ENCODE results near the gene HDGFL2. TPM values are rescaled to one million over a fixed set of nuclear protein-coding genes. Genes with fewer than 3 reads are reported as not detected.

The HDGFL2 gene
- total and polyA plus RNA-seq, 10 of the 15 experiments (the other 5 are each of a cell fraction or from before 2014, with no cell fraction given) = 0.16 to 56.9 (median 25.3) TPM

DNA sequence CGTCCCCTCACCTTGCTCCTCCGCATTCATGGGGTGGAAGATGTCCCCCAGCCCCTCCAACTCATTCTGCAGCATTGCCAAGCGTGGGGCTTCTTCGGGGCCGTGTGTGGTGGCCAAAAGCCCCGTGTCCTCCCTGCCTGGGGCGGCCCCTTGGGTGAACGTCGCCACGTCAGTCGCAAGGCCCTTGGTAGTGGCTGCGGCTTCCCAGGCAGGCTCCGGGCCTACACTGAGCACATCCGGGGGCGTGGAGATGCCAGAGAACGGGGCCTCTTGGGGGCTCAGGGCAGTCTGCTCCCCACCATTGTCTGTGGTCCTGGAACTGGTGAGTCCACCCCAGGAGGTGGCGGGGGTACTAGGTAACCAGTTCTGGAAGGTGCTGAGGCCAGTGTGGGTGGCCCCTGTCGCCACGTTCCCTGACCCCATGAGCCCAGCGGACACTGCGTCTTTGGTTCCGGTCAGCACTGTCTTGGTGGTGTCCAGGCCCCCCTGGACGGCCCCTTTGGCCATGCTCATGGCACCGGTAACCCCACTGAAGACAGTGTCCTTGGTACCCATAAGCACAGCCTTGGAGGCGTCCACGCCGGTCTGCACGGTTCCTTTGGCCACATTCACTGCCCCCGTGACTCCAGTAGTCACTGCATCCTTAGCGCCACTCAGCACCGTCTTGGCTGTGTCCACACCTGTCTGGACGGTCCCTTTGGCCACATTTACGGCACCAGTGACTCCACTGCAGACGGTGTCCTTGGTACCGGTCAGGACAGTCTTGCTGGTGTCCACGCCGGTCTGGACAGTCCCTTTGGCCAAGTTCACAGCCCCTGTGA lies 38.5 kb downstream of the HDGFL2 start:
- no peak; the same call in 2 of the 3 replicates for ATAC-seq
- ChIA-PET SMC1A (ENCODE audit: uncharacterized antibody, unreplicated experiment) (no interaction called here), RAD21 (ENCODE audit: unreplicated experiment) (no interaction called here), CTCF (no interaction called here), POLR2A (interaction anchor here (0.6 kb wide), 1 partner anchor 262 kb away, joined by 3 read pairs; no protein-coding TSS in a partner anchor)
- H3K27ac ChIP-seq (ENCODE audit: control insufficient read depth, insufficient read depth) = no peak overlapping the region
- BruUV-seq (replicated peaks) = no TSS peak
- no peak for DNase-seq (ENCODE audit: low read depth, low spot score)
- H3K27me3 ChIP-seq (replicated peaks in 1 of 2; ENCODE audit: control insufficient read depth in 2 of 2, insufficient read depth in 2 of 2, low read length in 1 of 2) = no peaks in the 10 kb centered on the region
- WGBS (ENCODE audit: insufficient coverage, insufficient replicate concordance, low lambda C conversion rate, missing lambda C conversion rate) = 82% methylated on average over 37 of the region's 37 CpGs
- no peak overlapping the region for H3K9ac ChIP-seq (ENCODE audit: control insufficient read depth, insufficient read depth, low read length)
- TF ChIP-seq SP1 (IDR thresholded peaks at IDR 0.05; ENCODE audit: low read depth, low read length) (no peak), YY1 (IDR thresholded peaks at IDR 0.05; ENCODE audit: low read depth, low read length) (no peak), SREBF1 (IDR thresholded peaks at IDR 0.05; ENCODE audit: low read length) (no peak), HDAC6 (IDR thresholded peaks at IDR 0.05; ENCODE audit: unreplicated experiment) (no peak), BMI1 (IDR thresholded peaks at IDR 0.05; ENCODE audit: borderline replicate concordance) (no peak), SUZ12 (IDR thresholded peaks at IDR 0.05; ENCODE audit: unreplicated experiment) (no peak), TAF1 (IDR thresholded peaks at IDR 0.05; ENCODE audit: borderline replicate concordance, low read depth, low read length) (no peak), POLR2A (IDR thresholded peaks at IDR 0.05; ENCODE audit: low read depth, low read length) (no peak)
- TF ChIP-seq, protein P1, sequence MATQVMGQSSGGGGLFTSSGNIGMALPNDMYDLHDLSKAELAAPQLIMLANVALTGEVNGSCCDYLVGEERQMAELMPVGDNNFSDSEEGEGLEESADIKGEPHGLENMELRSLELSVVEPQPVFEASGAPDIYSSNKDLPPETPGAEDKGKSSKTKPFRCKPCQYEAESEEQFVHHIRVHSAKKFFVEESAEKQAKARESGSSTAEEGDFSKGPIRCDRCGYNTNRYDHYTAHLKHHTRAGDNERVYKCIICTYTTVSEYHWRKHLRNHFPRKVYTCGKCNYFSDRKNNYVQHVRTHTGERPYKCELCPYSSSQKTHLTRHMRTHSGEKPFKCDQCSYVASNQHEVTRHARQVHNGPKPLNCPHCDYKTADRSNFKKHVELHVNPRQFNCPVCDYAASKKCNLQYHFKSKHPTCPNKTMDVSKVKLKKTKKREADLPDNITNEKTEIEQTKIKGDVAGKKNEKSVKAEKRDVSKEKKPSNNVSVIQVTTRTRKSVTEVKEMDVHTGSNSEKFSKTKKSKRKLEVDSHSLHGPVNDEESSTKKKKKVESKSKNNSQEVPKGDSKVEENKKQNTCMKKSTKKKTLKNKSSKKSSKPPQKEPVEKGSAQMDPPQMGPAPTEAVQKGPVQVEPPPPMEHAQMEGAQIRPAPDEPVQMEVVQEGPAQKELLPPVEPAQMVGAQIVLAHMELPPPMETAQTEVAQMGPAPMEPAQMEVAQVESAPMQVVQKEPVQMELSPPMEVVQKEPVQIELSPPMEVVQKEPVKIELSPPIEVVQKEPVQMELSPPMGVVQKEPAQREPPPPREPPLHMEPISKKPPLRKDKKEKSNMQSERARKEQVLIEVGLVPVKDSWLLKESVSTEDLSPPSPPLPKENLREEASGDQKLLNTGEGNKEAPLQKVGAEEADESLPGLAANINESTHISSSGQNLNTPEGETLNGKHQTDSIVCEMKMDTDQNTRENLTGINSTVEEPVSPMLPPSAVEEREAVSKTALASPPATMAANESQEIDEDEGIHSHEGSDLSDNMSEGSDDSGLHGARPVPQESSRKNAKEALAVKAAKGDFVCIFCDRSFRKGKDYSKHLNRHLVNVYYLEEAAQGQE (IDR thresholded peaks at IDR 0.05; ENCODE audit: low read depth, low read length) = no peak
- no peak overlapping the region for H2AFZ ChIP-seq (ENCODE audit: control insufficient read depth, low read depth, low read length)
- H3K79me2 ChIP-seq (ENCODE audit: control insufficient read depth, insufficient read depth, low read length) = no peaks in the 10 kb centered on the region
- H4K20me1 ChIP-seq (ENCODE audit: control insufficient read depth, insufficient read depth) = no peaks in the 10 kb centered on the region
- no peak for FAIRE-seq
- no peaks in the 10 kb centered on the region for H3K36me3 ChIP-seq (ENCODE audit: control insufficient read depth in 2 of 2, insufficient read depth in 2 of 2, low read length in 1 of 2)
- no peaks in the 10 kb centered on the region for H3K4me1 ChIP-seq (ENCODE audit: control insufficient read depth, insufficient read depth, low read length)
- intact Hi-C loops (cut with micrococcal nuclease; ENCODE audit: unreplicated experiment) = no loop called here
- H3K4me2 ChIP-seq (ENCODE audit: control insufficient read depth, insufficient read depth) = no peak overlapping the region
- H3K9me3 ChIP-seq (replicated peaks; ENCODE audit: control insufficient read depth, insufficient read depth, low read length) = no peaks in the 10 kb centered on the region
- no peak overlapping the region for H3K4me3 ChIP-seq
- in situ Hi-C loops (cut with MboI) = no loop called here

All from GM12878 (cell line).